T-helper 2 cell (primary cell): ENCODE results near the gene SLC50A1.

Experiments
- DNase-seq, 5 experiments: peaks; one replicate each; pipeline versions ENCODE4 v3.0.0 to v3.0.0-alpha.2; 2012 to 2022
- total RNA-seq, 2 donors: gene quantifications; one replicate each; lab custom pipeline; 2026; lab: John Stamatoyannopoulos, UW

The SLC50A1 gene
- total RNA-seq = 15.0 to 21.1 reads per million in 2 donors

GRCh38 chr1:155135415-155136028 is at the start of gene SLC50A1:
Gene SLC50A1 (plus strand): TSS chr1:155135852. CDS start chr1:155135912, 60 bp downstream.
- peak; percentile 86 to 94 (median 89) for DNase-seq

- DNase-seq = peak; percentile 67 to 78 (median 72)
Measured at GRCh38 chr1:155086128-155086741, 49.4 kb upstream of the SLC50A1 start.

- no peak for DNase-seq
Measured at GRCh38 chr1:155086856-155087535, 48.7 kb upstream of the SLC50A1 start.

GRCh38 chr1:155091071-155092051 is 44.3 kb upstream of the SLC50A1 start:
- DNase-seq = peak; percentile 55 to 72 (median 69)

GRCh38 chr1:155092131-155092530 is 43.5 kb upstream of the SLC50A1 start:
- no peak for DNase-seq

GRCh38 chr1:155092641-155093040 is 43.0 kb upstream of the SLC50A1 start:
- no peak for DNase-seq

GRCh38 chr1:155093911-155094621 is 41.6 kb upstream of the SLC50A1 start:
- DNase-seq = no peak

- DNase-seq = no peak
Measured at GRCh38 chr1:155094622-155094948, 41.1 kb upstream of the SLC50A1 start.

- DNase-seq = no peak
Measured at GRCh38 chr1:155099331-155099730, 36.3 kb upstream of the SLC50A1 start.

- DNase-seq = no peak
Measured at GRCh38 chr1:155103325-155103724, 32.3 kb upstream of the SLC50A1 start.

- no peak for DNase-seq
Measured at GRCh38 chr1:155104605-155105534, 30.8 kb upstream of the SLC50A1 start.

- DNase-seq = no peak
Measured at GRCh38 chr1:155105604-155106011, 30.0 kb upstream of the SLC50A1 start.

- DNase-seq = no peak
Measured at GRCh38 chr1:155106862-155107261, 28.8 kb upstream of the SLC50A1 start.

GRCh38 chr1:155107309-155108264 is 28.1 kb upstream of the SLC50A1 start:
- no peak for DNase-seq

GRCh38 chr1:155108296-155108695 is 27.4 kb upstream of the SLC50A1 start:
- no peak for DNase-seq

- DNase-seq = no peak
Measured at GRCh38 chr1:155110381-155110780, 25.3 kb upstream of the SLC50A1 start.

- DNase-seq = no peak
Measured at GRCh38 chr1:155110826-155111225, 24.8 kb upstream of the SLC50A1 start.

- no peak for DNase-seq
Measured at GRCh38 chr1:155113450-155113980, 22.1 kb upstream of the SLC50A1 start.

GRCh38 chr1:155116113-155116764 is 19.4 kb upstream of the SLC50A1 start:
- no peak for DNase-seq
